Medulla oblongata (tissue), 1 donor: ENCODE results near the gene TMC6.
"Not testable (repeated sequence)": the region's sequence is repeated elsewhere in the genome, so short reads cannot be mapped to it uniquely, and the experiment has no call there.

Source experiments
- DNase-seq: peaks from one replicate; pipeline ENCODE4 v3.0.0-alpha.2; 2015; ENCODE audit errors: extremely low spot score

The TMC6 gene

DNA sequence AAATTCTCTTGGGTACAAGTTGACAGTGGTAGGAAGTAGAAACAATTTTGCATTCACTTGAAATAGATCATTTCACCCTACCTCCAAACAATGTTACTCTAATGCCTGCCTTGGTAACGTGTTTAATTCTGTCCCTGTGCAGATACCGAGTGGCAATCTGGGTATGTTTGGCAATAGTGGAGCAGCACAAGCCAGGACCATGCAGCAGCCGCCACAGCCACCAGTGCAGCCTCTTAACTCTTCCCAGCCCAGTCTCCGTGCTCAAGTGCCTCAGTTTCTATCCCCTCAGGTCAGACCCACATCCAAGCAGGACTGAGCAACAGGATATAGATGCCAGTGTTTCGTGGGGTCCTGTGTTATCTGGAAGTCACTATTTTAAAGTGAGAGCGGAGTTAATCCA lies 49.3 kb downstream of the TMC6 start:
- DNase-seq: no peak

DNA sequence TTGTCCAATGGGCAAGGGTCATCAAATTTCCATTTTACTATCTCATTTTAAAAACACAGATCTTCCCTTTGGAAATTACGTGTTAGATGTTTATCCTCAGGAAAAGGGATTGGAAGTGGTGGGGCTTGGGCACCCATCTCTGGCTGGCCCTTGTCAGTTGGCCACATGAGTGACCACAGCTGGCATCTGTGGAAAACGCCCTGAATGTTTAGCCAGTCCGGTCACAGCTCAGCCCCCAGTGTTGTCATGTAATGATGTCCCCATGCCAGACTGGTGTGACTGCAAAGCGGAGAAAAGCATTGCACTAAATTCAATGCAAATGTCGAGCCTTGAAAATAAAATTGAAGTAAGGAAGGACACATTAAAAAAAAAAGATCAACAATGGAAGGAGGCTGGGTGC lies 53.0 kb downstream of the TMC6 start:
- peak; percentile 62 for DNase-seq

DNA sequence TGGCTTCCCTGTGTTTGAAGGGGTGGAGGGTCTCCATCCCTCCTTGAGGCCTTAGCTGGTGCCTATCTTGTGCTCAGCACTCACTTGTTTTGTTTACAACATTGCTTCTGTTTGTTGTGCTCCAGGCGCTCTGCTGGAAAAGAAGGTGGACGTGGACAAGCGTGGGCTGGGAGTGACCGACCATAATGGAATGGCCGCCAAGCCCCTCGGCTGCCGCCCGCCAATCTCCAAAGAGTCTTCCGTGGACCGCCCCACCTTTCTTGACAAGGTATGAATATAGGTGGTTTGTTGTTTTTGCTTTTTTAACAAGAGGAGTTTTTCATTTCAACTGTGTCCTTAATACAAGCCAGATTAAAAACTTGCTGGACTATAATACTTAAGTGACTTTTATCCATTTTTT lies 53.5 kb downstream of the TMC6 start:
- DNase-seq: no peak

DNA sequence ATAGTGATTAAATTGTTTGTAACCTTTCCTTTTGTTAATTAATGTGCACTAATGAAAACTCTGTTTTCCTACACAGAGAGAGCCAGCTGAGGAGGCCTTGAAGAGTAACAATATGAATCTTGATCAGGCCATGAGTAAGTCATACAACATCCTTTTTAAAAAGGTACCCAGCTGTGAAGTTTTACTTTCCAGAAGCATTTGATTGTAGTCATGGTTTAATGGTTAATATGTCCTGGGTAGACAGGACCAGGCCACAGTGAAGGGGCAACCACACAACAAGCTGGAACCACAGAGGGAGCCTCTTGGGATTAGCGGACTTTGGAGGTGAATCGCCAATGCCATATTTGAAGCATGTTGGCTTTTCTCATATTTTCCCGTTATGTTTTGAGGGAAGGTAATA lies 55.6 kb downstream of the TMC6 start:
- DNase-seq: no peak

DNA sequence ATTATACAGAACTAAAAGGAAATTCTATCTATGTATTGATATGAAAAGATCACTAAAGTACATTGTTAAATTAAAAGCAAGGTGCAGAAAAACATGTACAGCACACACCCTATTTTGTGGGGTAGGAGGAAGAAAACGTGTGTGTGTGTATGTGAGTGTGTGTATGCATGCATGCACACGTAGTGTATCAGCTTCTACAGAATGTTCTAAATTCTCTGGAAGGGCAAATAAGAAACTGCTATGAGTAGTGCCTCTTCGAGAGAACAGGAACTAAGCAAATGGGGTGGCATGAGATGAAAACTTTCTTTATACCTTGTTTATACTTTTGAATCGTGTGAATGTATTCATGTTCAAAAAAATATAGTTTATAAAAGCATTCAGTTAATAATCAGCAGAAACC lies 58.9 kb downstream of the TMC6 start:
- no peak for DNase-seq

DNA sequence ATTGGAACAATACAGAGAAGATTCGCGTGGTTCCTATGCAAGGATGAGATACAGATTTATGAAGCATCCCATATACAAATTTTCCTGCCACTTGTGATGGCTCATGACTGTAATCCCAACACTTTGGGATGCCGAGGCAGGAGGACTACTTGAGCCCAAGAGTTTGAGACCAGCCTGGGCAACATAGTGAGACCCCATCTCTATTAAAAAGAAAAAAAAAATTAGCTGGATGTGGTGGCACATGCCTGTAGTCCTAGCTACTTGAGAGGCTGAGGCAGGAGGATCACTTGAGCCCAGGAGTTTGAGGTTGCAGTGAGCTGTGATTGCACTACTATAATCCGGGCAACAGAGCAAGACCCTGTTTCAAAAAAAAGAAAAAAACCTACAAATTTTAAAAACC lies 61.6 kb downstream of the TMC6 start:
- not testable (repeated sequence) for DNase-seq

DNA sequence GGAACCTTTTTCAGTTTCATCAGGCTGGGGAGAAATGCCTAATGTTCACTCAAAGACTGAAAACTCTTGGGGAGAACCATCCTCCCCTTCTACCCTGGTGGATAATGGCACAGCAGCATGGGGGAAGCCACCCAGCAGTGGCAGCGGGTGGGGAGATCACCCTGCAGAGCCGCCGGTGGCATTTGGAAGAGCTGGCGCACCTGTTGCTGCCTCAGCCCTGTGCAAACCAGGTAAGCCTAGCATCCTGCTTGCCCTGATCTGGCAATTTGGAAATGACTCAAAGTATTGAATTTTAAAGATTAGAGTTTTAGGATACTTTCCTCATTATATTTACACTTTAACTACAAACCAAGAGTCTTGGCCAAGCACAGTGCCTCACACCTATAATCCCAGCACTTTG lies 63.8 kb downstream of the TMC6 start:
- DNase-seq: no peak

DNA sequence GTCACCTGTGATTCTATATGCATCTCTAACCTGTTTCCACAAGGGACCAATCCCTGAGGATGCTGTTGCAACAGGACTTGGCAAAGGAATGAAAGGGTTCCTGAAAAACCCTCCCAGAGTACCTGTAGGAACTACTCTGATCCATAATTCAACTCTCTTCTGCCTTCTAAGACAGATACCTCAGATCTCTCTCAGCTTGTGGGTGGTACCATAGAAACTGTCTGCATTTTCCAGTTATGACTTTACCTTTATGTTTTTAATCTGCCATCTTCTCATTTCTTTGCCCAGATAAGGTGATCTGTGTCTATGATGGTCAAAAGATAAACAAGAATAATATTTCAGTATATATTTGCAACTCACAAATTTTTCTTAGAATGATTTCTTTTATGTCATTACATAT lies 65.1 kb downstream of the TMC6 start:
- no peak for DNase-seq

DNA sequence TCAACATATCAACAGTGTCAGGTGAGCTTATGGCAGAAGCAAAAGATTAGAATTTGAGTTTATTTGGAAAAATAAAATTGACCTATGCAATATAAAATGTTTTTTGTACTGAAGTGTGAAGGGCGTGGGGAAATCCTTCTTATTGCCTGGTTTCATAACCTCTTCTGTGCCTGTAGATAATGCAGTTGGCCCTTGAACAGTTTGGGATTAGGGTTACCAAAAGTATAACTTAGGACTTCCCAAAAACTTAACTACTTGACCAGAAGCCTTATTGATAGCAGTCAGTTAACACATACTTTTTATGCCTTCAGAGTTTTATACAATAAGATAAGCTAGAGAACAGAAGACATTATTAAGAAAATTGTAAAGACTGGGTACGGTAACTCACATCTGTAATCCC lies 66.0 kb downstream of the TMC6 start:
- DNase-seq: no peak
